Activated CD4-positive, alpha-beta T cell treated with anti-CD3 and anti-CD28 coated beads, Interleukin-2, amount 10 ng/mL, durations not matched to agents 24 days and 14 days (primary cell): ENCODE measurements around the gene PPAN. TPM values are rescaled to one million over a fixed set of nuclear protein-coding genes. Genes with fewer than 3 reads are reported as not detected.
A peak's percentile ranks its signal among the peaks of the same experiment; 100 is the strongest.

Experiments used
- DNase-seq: peaks from one replicate; pipeline ENCODE4 v3.0.0; 2022
- H3K27ac Mint-ChIP-seq: one replicate; pipeline ENCODE4 v1.8.0; 2022; ENCODE audit warnings: mild to moderate bottlenecking, mixed read lengths
- H3K27me3 Mint-ChIP-seq: one replicate; pipeline ENCODE4 v1.8.0; 2022; ENCODE audit warnings: mixed read lengths
- H3K36me3 Mint-ChIP-seq: one replicate; pipeline ENCODE4 v1.8.0; 2022; ENCODE audit warnings: low read depth, mild to moderate bottlenecking, mixed read lengths
- H3K4me1 Mint-ChIP-seq: one replicate; pipeline ENCODE4 v1.8.0; 2021; ENCODE audit warnings: mixed read lengths
- H3K4me3 Mint-ChIP-seq: one replicate; pipeline ENCODE4 v1.8.0; 2022; ENCODE audit warnings: mild to moderate bottlenecking, moderate library complexity, mixed read lengths
- H3K9me3 Mint-ChIP-seq: one replicate; pipeline ENCODE4 v1.8.0; 2021; ENCODE audit warnings: mixed read lengths
- intact Hi-C: fragments of 100-400 bp; cut with micrococcal nuclease; formaldehyde crosslinking; loops from one replicate; pipeline ENCODE4 v1.15.1; 2023
- total RNA-seq: library from RNA; stranded (reverse); gene quantifications from 2 replicates; pipeline ENCODE4 v1.2.3, GENCODE V29; 2022

The PPAN gene
- 222 and 232 TPM in 2 replicates for total RNA-seq

DNA sequence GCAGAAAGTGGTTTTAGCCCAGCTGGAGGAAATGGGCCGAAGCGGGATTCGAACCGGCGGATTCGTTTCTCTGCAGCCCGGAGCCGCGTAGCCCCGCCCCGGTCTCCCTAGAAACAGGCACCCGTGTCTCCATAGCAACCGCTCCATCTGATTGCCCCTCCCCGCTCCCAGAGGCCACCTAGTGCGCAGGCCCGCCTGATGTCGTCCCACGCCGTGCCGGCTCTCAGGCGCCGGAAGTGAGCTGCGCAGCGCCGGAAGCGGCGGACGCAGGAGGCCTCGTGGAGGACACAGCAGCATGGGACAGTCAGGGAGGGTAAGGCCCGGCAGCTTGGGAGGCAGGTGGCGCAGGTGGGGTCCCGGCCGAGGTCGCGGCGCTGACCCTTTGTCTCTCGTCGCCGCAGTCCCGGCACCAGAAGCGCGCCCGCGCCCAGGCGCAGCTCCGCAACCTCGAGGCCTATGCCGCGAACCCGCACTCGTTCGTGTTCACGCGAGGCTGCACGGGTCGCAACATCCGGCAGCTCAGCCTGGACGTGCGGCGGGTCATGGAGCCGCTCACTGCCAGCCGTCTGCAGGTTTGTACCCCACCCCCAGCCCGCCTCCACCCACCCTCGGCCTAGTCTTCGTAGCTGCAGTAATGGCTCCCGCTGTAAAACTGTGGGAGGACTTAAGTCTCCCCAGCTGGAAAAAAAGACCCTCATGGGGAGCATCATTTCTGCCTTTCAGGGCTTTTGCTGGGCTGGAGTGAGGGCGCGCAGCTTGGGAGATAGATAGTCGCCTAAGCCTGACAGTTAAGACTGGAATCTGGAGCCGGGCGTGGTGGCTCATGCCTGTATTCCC, at the start of gene PPAN:
Gene PPAN, plus strand, starts transcription at position 263 of the 837 bp plus-strand sequence. Its CDS starts 33 bp downstream, at position 296.
- H3K27me3 Mint-ChIP-seq: peaks cover 1% of the 10 kb centered on the region
- DNase-seq: peak; percentile 99
- intact Hi-C loops: loop anchor here (1.0 to 10.0 kb wide), 5 partner anchors 14 to 988 kb away; partner anchors contain the start of genes CDC37, CDKN2D, KRI1 and MRPL4
- H3K36me3 Mint-ChIP-seq: peaks cover 43% of the 10 kb centered on the region
- peak within 1 kb of the TSS; percentile 85 for H3K4me3 Mint-ChIP-seq
- H3K4me1 Mint-ChIP-seq: peaks cover 61% of the 10 kb centered on the region
- H3K9me3 Mint-ChIP-seq: no peaks in the 10 kb centered on the region
- peak within 1 kb of the TSS; percentile 100 for H3K27ac Mint-ChIP-seq

DNA sequence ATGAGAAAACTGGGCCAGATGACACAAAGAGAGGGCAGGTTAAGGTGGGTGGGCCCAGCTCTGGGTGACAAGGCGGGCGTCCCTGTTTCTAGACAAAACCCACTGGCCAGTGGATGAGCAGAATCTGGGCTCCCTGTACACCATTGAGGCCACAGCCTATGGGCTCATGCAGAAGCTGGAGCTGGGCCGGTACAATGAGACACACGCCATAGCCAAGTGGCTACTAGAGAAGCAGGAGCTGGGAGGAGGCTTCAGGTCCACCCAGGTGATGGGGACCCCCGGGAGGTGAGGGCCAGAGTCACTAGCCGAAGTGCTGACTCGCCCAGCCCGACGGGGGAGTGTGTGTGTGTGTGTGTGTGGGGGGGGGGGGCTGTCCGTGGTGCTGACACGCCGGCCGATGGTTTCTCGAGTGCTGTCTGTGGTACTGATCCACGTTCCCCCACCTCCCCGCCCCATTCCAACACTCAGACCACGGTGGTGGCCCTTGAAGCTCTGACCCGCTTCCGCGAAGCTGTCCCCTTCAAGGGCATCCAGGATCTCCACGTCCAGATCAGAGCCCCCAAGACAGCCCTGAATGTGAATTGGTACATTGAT, 44.3 kb upstream of the PPAN start:
- intact Hi-C loops: no loop called here
- no peak overlapping the region for H3K4me3 Mint-ChIP-seq

GRCh38 chr19:10068205-10068604, 38.0 kb upstream of the PPAN start:
- H3K36me3 Mint-ChIP-seq: no peaks in the 10 kb centered on the region
- H3K4me3 Mint-ChIP-seq: no peak overlapping the region
- no peak for DNase-seq
- intact Hi-C loops: no loop called here
- peaks cover 3% of the 10 kb centered on the region for H3K27me3 Mint-ChIP-seq
- H3K4me1 Mint-ChIP-seq: peaks cover 5% of the 10 kb centered on the region
- no peak overlapping the region for H3K27ac Mint-ChIP-seq
- H3K9me3 Mint-ChIP-seq: no peaks in the 10 kb centered on the region

More for the DNA sequence above, 44.3 kb upstream of the PPAN start:
- no peaks in the 10 kb centered on the region for H3K36me3 Mint-ChIP-seq
- H3K27me3 Mint-ChIP-seq: no peaks in the 10 kb centered on the region
- DNase-seq: no peak
- H3K9me3 Mint-ChIP-seq: no peaks in the 10 kb centered on the region
- H3K27ac Mint-ChIP-seq: no peak overlapping the region
- H3K4me1 Mint-ChIP-seq: no peaks in the 10 kb centered on the region

GRCh38 chr19:10069046-10069445, 37.1 kb upstream of the PPAN start:
- Mint-ChIP-seq H3K4me1 (peaks cover 5% of the 10 kb centered on the region), H3K27ac (no peak overlapping the region), H3K4me3 (no peak overlapping the region), H3K27me3 (peaks cover 3% of the 10 kb centered on the region), H3K36me3 (no peaks in the 10 kb centered on the region), H3K9me3 (no peaks in the 10 kb centered on the region)
- intact Hi-C loops: no loop called here
- DNase-seq: no peak

- no peaks in the 10 kb centered on the region for H3K36me3 Mint-ChIP-seq
Observed at GRCh38 chr19:10070730-10071446, 35.3 kb upstream of the PPAN start.

GRCh38 chr19:10074153-10074552, 32.0 kb upstream of the PPAN start:
- Mint-ChIP-seq H3K9me3 (no peaks in the 10 kb centered on the region), H3K4me1 (no peaks in the 10 kb centered on the region), H3K4me3 (no peak overlapping the region), H3K27ac (no peak overlapping the region), H3K36me3 (no peaks in the 10 kb centered on the region), H3K27me3 (peaks cover 17% of the 10 kb centered on the region)
- intact Hi-C loops: loop anchor here (1.0 kb wide), 1 partner anchor 176 kb away; no protein-coding TSS in a partner anchor
- peak; percentile 81 for DNase-seq

More at GRCh38 chr19:10070730-10071446, 35.3 kb upstream of the PPAN start:
- Mint-ChIP-seq H3K4me3 (no peak overlapping the region), H3K27me3 (peaks cover 3% of the 10 kb centered on the region), H3K9me3 (no peaks in the 10 kb centered on the region), H3K27ac (no peak overlapping the region), H3K4me1 (peaks cover 5% of the 10 kb centered on the region)
- intact Hi-C loops: no loop called here
- DNase-seq: no peak

GRCh38 chr19:10076535-10076934, 29.6 kb upstream of the PPAN start:
- peaks cover 14% of the 10 kb centered on the region for H3K27me3 Mint-ChIP-seq
- H3K9me3 Mint-ChIP-seq: no peaks in the 10 kb centered on the region
- no peaks in the 10 kb centered on the region for H3K36me3 Mint-ChIP-seq
- no peak overlapping the region for H3K4me3 Mint-ChIP-seq
- intact Hi-C loops: no loop called here
- no peaks in the 10 kb centered on the region for H3K4me1 Mint-ChIP-seq
- no peak for DNase-seq
- no peak overlapping the region for H3K27ac Mint-ChIP-seq

GRCh38 chr19:10078329-10078728, 27.8 kb upstream of the PPAN start:
- Mint-ChIP-seq H3K27ac (no peak overlapping the region), H3K27me3 (peaks cover 14% of the 10 kb centered on the region), H3K4me1 (no peaks in the 10 kb centered on the region), H3K36me3 (no peaks in the 10 kb centered on the region), H3K9me3 (no peaks in the 10 kb centered on the region), H3K4me3 (no peak overlapping the region)
- no peak for DNase-seq
- intact Hi-C loops: no loop called here

DNA sequence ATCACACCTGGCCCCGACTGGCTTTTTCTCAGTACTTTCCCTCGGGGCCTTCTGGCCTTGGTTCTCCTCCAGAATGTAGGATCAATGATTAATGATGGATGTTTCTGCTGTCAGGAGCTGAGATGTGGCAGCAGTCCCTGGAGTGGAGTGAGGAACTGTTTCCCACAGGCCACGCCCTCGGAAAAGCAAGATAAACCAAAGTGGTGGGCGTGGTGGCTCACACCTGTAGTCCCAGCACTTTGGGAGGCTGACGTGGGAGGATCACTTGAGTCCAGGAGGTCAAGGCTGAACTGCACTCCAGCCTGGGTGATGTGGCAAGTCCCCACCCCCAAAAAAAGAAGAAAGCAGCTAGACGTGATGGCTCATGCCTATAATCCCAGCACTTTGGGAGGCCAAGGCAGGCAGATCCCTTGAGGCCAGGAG, 27.1 kb upstream of the PPAN start:
- Mint-ChIP-seq H3K27ac (no peak overlapping the region), H3K36me3 (no peaks in the 10 kb centered on the region), H3K27me3 (peaks cover 14% of the 10 kb centered on the region), H3K4me3 (no peak overlapping the region), H3K9me3 (no peaks in the 10 kb centered on the region), H3K4me1 (no peaks in the 10 kb centered on the region)
- intact Hi-C loops: no loop called here
- no peak for DNase-seq

DNA sequence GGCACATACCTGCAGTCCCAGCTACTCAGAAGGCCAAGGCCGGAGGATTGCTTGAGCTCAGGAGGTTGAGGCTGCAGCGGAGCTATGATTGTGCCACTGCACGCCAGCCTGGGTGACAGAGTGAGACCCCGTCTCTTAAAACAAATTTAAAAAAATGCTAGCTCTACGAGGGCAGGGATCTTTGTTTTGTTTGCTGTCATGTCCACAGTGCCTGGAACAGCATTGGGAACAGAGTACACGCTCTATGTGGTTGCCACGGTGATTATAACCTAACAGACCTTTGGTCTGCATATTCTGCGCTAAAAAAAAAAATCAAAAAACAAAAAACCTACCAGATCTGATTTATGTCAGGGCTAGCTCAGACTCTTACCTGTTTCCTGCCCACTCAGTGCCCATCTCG, 22.3 kb upstream of the PPAN start:
- no peak for DNase-seq
- Mint-ChIP-seq H3K4me1 (peaks cover 11% of the 10 kb centered on the region), H3K27me3 (no peaks in the 10 kb centered on the region), H3K27ac (no peak overlapping the region), H3K36me3 (peaks cover 8% of the 10 kb centered on the region), H3K4me3 (no peak overlapping the region), H3K9me3 (no peaks in the 10 kb centered on the region)
- intact Hi-C loops: loop anchor here (10.0 kb wide), 1 partner anchor 1249 kb away; the partner anchor contains the start of genes MBD3L1 and ZNF558

GRCh38 chr19:10084803-10085202, 21.4 kb upstream of the PPAN start:
- no peak for DNase-seq
- peaks cover 14% of the 10 kb centered on the region for H3K36me3 Mint-ChIP-seq
- H3K4me1 Mint-ChIP-seq: peaks cover 14% of the 10 kb centered on the region
- H3K4me3 Mint-ChIP-seq: peak overlapping the region; percentile 91
- intact Hi-C loops: loop anchor here (10.0 kb wide), 1 partner anchor 1250 kb away; the partner anchor contains the start of genes MBD3L1 and ZNF558
- H3K27ac Mint-ChIP-seq: no peak overlapping the region
- no peaks in the 10 kb centered on the region for H3K27me3 Mint-ChIP-seq
- H3K9me3 Mint-ChIP-seq: no peaks in the 10 kb centered on the region

DNA sequence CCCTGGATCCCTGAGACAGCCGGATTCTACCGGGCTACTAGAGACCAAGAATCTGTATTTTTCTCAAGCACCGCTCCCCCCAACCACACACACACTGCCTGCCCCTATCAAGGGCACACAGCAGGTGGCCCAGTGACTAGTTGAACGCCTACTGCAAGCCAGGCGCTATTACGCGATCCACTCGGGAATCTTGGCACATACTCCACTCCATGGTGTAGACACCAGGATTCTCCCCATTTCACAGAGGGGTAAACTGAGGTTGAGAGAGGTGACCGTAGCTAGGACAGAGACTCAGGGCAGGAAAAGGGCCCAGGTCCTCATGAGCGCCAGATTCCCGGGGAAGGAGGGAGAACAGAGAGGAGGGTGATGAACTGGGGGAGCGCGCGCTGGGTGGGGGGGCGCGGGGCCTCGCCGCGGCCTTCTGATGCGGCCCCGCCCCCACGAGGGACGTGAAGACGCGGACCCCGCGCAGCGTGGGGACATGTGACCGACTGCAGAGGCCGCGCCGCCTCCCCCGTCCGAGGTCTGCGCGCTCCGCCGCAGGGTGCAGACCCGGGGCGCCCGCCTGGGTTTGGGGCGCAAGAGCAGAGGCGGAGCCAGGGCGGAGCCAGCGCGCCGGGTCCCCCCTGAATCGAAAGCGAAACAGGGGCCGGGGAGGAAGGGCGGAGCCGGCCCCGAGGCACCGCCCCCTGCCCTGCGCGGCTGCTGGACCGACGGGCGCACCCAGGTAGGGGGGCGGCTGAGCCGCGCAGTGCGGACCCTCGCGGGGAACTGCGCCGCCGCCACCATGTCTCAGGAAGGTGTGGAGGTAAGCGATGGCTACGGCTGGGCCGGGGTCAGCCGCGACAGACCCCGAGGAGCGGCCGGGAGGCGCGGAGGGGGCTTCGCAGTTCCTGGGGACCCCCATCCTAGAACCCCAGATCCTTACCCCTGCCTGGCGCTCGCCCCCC, 20.2 kb upstream of the PPAN start, which contains the start of gene SHFL:
Gene SHFL, plus strand, starts transcription at position 677 of the 950 bp plus-strand sequence. Its CDS starts 111 bp downstream, at position 788.
- Mint-ChIP-seq H3K27ac (peak within 1 kb of the TSS; percentile 88), H3K4me3 (peak within 1 kb of the TSS; percentile 91), H3K36me3 (peaks cover 21% of the 10 kb centered on the region), H3K9me3 (no peaks in the 10 kb centered on the region), H3K4me1 (peaks cover 14% of the 10 kb centered on the region), H3K27me3 (no peaks in the 10 kb centered on the region)
- peak; percentile 97 for DNase-seq
- intact Hi-C loops: loop anchor here (1.0 to 10.0 kb wide), 2 partner anchors 9 to 1251 kb away; partner anchors contain the start of genes MBD3L1 and ZNF558
